Bladder microvascular endothelial cell (primary cell): ENCODE results near the gene NMU. TPM values are rescaled to one million over a fixed set of nuclear protein-coding genes. Genes with fewer than 3 reads are reported as not detected.

ENCODE experiments used
- total RNA-seq: library from RNA; depleted of rRNA; stranded (reverse); fragments of >200 nt; gene quantifications from 2 replicates; pipeline ENCODE4 v1.2.3, GENCODE V29; 2014

The NMU gene
- total RNA-seq, result 0.38 TPM in 1 of 2 replicates, not detected in the other

GRCh38 chr4:55635741-55636655, at the start of gene NMU:
Gene NMU, minus strand, starts transcription at chr4:55636298. Its CDS starts 106 bp downstream, at chr4:55636192.

GRCh38 chr4:55592014-55592413, 44.1 kb downstream of the NMU start, which contains the start of gene PDCL2:
Gene PDCL2, minus strand, starts transcription at chr4:55592245. Its CDS starts 136 bp downstream, at chr4:55592109.

GRCh38 chr4:55546756-55547465, 89.2 kb downstream of the NMU start, which contains the start of gene CLOCK:
Gene CLOCK, minus strand, starts transcription at chr4:55546909. Its CDS starts 64,124 bp downstream, at chr4:55482785.

Other genes starting within 250 kb of the NMU start
- 87.9 and 138 TPM in 2 replicates for gene TMEM165, start 240.3 kb downstream of the NMU start, total RNA-seq
- 14.7 and 29.4 TPM in 2 replicates for gene CLOCK, start 89.4 kb downstream of the NMU start, total RNA-seq
- gene PDCL2, start 44.1 kb downstream of the NMU start, total RNA-seq, result not detected in 2 replicates
- not detected in 2 replicates for gene EXOC1L, start 183.5 kb upstream of the NMU start, total RNA-seq
- gene EXOC1, start 217.3 kb upstream of the NMU start, total RNA-seq, result 28.2 and 52.7 TPM in 2 replicates